HG02588 (cell line): ENCODE measurements around the gene AGAP1.

ENCODE experiments used
- ATAC-seq: cut with Tn5 transposase; IDR thresholded peaks from one replicate; pipeline ENCODE4 v1.9.1; 2021; ENCODE audit warnings: mild to moderate bottlenecking, moderate library complexity; ENCODE audit not compliant: unreplicated experiment

The AGAP1 gene

DNA sequence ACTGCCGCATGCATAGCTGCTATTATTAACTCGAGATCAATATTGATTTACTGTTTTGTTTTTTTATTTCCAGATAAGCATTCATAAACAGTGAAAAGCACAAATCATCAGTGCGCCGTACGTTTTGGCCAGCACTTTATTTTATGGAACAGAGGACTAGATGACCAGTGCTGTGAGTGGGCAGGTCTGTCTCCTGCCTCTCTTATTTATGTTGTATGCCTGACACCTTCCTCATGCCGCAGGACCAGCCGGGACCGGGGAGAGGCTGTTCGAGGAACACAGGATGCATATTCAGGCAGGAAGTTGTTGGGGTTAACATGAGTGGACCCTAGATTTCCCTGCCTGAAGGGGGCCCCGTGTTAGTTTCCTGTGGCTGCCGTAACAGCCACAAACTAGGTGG, 72.6 kb downstream of the AGAP1 start:
- ATAC-seq: no peak

DNA sequence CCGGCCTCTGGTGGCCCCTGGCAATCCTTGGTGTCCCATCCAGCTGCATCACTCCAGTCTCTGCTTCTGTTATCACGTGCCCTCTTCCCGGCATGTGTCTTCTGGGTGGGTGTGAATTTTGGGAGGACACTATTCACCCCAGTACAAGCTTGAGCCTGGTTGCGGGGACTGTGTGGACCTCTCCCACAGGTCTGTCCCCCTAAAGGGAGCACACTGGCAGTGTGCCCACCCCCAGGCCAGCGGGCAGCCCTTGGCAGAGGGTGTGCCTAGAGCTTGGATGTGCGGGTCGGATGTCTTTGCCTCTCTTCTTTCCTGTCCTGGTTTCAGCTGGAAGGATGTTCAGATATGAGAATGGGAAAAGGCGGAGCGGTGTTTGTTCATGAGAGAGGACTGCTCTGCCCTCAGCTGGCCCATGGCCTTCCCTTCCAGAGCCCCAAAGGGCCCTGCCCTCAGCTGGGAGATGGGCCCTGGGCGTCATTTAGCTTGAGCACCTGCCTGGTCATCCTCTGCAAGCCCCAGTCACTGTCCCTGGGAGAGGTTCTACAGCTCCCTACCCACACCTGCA, 73.2 kb downstream of the AGAP1 start:
- no peak for ATAC-seq

- no peak for ATAC-seq
These were observed 74.0 kb downstream of the AGAP1 start for GRCh38 chr2:235567842-235568241.

- ATAC-seq: no peak
These were observed 74.6 kb downstream of the AGAP1 start for GRCh38 chr2:235568431-235568830.

GRCh38 chr2:235569837-235570236, 76.0 kb downstream of the AGAP1 start:
- ATAC-seq: no peak

DNA sequence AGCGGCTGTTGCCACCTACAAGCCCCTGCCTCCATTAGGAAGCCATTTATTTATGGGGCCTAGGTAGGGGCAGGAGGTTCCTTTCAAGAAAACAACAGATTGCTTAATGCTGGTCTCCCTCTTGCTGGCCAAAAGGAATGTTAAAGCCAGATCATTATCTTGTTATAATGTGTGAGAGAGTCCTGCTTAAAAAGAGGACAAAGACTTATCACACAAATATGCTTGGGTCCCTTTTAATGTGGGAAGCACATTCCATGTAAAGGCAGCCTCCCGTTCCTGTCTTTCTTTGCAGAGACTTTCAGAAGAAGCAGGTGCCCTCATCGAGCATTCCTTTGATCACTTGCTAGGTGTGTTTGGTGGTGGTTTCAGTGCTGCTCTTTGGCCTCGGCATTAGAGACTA, 76.4 kb downstream of the AGAP1 start:
- no peak for ATAC-seq

GRCh38 chr2:235570966-235571692, 77.3 kb downstream of the AGAP1 start:
- ATAC-seq: no peak

DNA sequence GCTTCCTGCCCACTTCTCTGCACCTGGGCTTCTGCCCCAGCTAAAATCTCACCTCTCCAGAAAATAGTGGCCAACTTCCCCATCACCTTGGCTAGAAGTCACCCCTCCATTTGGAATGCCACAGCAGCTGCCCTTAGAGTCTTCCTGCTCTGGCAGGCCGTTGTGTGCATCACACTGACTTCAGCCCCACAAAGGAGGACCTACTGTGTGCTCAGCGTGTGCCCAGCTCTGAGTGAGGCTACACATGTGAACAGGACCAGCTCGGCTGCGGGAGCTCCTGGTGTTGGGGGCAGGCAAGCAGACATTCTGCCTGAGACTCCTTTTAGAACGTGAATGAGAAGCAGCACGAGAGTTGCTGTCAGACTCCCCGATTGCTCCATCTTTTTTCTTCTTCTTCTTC, 78.7 kb downstream of the AGAP1 start:
- no peak for ATAC-seq

GRCh38 chr2:235573331-235574221, 79.7 kb downstream of the AGAP1 start:
- ATAC-seq: no peak

GRCh38 chr2:235575431-235575830, 81.6 kb downstream of the AGAP1 start:
- no peak for ATAC-seq

DNA sequence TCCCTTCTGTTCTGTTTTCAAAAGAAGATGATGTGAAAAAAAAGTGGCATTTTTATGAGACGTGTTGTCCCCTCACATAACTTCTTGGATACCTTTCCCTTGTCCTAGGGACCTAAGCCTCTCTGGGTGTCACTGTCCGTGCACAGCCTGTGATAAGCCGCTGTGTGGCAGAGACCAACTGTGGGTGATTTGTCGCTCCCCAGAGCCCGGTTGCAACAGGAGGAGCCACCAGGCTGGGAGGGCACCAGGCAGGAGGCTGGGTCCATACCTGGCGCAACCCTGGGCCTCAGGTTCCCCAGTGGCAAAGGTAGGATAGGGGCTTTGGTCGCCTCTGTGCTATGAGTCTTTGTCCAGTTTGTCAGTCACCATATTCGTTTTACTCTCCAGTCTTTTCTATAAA, 82.1 kb downstream of the AGAP1 start:
- no peak for ATAC-seq

GRCh38 chr2:235576337-235576910, 82.6 kb downstream of the AGAP1 start:
- ATAC-seq: no peak

- ATAC-seq: no peak
These were observed 83.8 kb downstream of the AGAP1 start for GRCh38 chr2:235577404-235578330.

DNA sequence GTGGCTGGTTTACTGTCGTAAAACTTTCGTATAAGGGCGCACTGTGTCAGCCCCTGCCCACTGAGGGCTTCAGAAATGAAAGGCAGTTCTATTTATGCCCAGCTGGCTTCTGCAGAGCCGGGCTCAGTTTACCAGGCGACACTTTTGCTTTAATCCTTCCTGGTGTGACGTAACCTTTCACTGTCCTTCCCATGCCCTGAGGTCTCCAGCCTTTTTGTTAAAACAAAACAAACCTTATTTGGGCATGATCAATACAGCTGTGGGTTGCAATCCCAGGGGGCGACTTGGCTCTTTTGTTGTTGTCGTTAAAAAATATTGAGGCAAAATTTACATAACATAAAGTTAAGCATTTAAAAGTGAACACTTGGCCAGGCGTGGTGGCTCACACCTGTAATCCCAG, 85.3 kb downstream of the AGAP1 start:
- ATAC-seq: no peak

- ATAC-seq: no peak
These were observed 86.7 kb downstream of the AGAP1 start for GRCh38 chr2:235580426-235581157.

DNA sequence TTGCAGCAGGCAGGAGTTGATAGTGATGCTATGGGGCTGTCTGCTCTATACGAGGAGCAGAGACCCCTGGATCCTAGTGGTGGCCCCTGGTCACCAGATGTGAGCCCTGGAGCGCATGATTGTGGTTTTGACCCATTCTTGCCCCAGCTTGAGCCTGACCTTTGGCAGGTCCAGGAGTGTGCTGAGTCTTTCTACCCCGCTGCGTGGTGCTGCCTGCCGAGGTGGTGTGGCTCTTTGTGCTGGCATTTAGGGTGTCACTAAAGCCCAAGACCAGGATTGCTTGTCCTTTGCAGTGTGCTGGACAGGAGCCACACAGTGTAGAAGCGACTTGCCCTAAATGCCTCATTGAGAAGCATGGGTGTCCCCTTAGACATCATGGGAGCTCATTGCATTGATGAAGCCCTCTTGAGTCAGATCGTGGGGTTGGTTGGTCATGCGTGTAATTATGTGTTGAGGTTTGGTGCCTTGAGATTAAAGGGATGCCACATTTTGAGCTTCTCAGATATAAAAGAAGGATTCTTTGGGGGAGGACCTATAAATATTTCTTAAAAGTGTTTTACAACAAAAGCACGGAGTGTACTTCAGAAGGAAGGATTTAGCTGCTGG, 88.3 kb downstream of the AGAP1 start:
- no peak for ATAC-seq

DNA sequence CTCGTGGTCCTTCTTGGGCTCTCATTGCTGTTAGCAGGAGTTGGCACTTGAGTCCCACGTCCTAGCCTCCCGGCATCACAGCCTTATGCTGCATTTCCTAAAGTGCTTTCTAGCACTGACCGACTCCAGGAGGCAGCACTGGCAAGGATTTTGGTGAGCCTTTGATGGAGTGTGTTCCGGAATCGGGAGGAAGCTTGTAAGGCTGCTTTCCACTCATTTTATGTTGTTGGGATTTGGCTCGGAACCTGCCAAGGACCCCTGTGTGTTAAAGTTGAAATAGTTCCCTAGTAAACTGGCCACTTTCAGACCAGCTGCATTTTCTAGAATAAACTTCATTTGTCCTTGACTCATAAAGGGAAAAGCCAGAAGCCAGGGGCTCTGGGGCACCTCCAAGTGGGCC, 88.9 kb downstream of the AGAP1 start:
- ATAC-seq: no peak

- no peak for ATAC-seq
These were observed 89.3 kb downstream of the AGAP1 start for GRCh38 chr2:235583144-235583543.

DNA sequence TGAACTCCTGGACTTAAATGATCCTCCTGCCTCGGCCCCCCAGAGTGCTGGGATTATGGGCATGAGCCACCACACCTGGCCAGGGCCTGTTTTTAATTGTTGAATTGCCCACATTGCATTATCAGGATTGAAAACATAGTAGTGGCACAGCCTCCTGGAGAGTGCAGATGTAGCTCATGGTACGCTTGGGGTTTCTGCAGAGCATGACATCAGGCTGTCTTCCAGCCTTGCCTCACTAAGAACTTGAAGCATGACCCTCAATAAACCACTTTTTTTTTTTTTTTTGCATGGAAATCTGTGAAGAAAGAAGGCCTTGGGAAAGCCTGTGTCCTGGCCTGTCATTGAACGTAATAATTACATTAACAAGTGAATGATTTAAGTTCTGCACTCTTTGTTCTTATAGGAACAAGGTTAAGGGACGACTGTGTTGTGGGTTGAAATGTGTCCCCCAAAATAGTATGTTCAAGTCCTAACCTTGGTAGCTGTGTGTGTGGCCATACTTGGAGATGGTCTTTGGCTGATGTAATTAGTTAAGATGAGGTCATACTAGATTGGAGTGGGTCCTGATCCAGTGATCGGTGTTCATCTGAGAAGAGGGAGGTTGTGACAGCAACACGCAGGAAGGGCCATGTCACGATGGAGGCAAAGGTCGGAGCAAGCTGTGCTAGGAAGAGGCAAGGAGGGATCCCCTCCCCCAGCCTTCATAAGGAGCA, 90.2 kb downstream of the AGAP1 start:
- no peak for ATAC-seq
